Jurkat, Clone E6-1 (cell line): ENCODE data around the gene RRM1. TPM values are rescaled to one million over a fixed set of nuclear protein-coding genes. Genes with fewer than 3 reads are reported as not detected.
"Not testable (repeated sequence)": the region's sequence is repeated elsewhere in the genome, so short reads cannot be mapped to it uniquely, and the experiment has no call there.

Experiments used
- DNase-seq: peaks from one replicate; pipeline ENCODE4 v3.0.0-alpha.2; 2011; ENCODE audit warnings: low read depth, low spot score
- H3K4me3 ChIP-seq: 2 replicates; pipeline ENCODE4 v1.5.1; 2011; ENCODE audit warnings: mild to moderate bottlenecking, low read length, control low read depth, moderate library complexity
- polyA plus RNA-seq: library from polyadenylated mRNA; unstranded; fragments of >200 nt; gene quantifications from one replicate; pipeline ENCODE4 v1.2.1, GENCODE V29; 2012; ENCODE audit warnings: missing spikeins; ENCODE audit not compliant: insufficient read length, insufficient read depth

RRM1 gene
- 196 TPM for polyA plus RNA-seq

DNA sequence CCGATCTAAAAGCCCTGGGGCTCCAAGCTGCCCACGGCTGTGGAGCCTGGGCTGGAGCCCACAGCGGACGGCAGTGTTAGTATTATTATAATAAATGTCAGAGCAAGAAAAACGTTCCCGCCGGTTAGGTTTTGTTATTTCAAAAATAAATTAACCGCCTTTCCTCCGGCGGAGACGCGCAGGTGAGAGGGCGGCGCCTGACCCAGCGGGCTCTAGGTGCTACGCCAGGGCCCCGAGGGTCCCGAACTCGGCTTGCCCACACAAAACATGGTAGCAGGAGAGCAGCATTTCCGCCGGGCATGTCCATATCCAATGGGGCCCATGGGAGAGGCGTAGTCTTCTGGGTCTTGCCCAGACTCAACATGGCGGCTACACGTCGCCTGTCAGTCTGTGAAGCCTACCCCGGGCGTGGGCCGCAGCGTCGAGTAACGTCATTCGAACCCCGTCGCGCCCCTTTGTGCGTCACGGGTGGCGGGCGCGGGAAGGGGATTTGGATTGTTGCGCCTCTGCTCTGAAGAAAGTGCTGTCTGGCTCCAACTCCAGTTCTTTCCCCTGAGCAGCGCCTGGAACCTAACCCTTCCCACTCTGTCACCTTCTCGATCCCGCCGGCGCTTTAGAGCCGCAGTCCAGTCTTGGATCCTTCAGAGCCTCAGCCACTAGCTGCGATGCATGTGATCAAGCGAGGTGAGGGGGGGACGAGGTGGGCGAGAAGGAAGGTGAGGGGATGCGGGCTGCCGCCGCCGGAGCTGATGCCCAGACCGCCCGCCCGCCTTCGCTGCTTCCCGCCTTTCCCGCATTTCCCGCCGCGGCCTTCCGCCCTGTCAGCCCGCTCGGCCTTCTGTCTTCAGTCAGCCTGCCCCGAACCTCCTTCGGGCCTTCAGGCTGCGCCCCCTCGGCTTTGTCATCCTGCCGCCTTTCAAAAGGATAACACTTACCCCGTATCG is at the start of gene RRM1:
RRM1 (plus strand) TSS at position 452 of the 944 bp plus-strand sequence; CDS start at position 666, 214 bp downstream.
- DNase-seq = peak; percentile 94
- H3K4me3 ChIP-seq = peak within 1 kb of the TSS; percentile 64

DNA sequence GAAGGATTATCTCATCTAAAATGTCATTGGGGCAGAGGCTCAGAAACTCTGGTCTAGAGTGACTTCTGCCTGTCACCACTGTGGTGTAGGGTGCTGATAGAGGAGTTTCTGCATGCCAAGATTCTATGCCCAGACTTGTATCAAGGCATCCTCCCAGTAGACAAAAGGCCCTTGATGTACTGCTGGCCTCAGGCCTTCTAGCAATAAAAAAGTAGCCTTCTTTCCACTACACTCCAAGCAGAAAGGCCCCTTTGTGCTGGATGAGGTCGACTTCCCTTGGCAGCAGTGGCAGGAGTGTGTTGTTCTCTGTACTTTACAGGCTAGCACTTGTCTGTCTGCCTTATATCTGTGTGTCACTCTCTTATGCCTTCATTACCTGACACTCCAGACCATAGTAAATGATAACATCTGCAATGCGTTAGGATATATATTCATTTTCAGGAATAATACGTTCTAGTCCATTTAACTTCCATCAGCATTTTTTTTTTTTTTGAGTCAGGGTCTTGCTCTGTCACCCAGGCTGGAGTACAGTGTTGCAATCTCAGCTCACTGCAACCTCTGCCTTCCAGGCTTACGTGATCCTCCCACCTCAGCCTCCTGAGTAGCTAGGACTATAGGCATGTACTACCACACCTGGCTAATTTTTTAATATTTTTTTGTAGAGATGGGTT is 49.5 kb upstream of the RRM1 start:
- DNase-seq = no peak
- no peak overlapping the region for H3K4me3 ChIP-seq

DNA sequence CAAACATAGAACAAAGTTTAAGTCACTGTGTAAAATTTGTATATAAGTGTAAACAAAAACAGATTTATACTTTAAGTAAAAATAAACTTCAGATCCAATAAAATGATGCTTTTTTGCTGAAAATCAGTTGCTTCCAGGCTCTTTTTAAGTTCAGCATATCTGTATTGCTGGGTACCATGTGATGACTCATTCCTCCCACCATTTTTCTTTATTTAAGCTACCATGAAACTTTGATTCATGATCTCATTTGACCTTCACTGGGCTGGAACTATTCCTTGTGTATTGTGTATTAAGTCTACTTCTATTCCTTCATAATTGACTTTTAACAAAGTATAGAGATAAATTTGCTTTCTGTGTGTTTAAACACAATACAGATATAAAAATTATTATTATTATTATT is 46.3 kb upstream of the RRM1 start:
- DNase-seq = no peak
- no peak overlapping the region for H3K4me3 ChIP-seq

DNA sequence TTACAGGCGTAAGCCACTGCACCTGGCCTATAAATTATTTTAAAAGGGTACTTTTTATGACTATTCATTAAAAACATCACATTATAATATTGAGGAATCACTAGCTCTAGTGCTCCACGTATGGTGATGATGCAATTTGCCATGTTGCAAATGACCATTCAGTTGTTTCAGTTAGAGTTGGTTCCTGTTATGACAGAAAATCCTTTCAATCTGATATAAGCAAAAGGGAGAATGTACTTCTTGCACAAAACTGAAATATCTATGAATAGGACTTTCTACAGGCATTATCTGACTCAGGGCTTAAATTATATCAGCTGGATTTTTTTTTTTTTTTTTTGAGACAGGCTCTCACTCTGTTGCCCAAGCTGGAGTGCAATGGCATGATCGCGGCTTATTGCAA is 45.6 kb upstream of the RRM1 start:
- DNase-seq = no peak
- H3K4me3 ChIP-seq = no peak overlapping the region

DNA sequence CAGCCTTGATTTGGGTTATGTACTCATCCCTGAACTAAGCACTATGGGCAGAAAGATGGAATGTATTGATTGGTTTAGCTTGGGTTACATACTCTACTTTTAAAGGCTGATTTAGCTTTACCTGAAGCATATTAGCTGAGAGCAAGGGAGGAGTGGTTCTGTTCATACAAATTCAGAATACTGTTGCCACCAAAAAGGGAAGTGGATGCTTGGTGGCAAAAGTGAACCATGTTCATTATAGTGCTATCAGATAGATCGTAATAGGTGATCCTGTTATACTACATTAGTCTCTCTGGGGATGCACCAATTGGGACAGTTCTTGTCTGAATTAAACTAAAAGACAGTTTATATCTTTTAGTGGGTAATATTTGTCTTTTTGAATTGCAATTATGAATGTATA is 44.5 kb upstream of the RRM1 start:
- DNase-seq = no peak
- no peak overlapping the region for H3K4me3 ChIP-seq

GRCh38 chr11:4053200-4053599 is 41.4 kb upstream of the RRM1 start:
- H3K4me3 ChIP-seq, DNase-seq: not testable (repeated sequence)

- no peak for DNase-seq
- no peak overlapping the region for H3K4me3 ChIP-seq
Observed at GRCh38 chr11:4054643-4055042, 40.0 kb upstream of the RRM1 start.

- no peak overlapping the region for H3K4me3 ChIP-seq
- no peak for DNase-seq
Observed at GRCh38 chr11:4059424-4059823, 35.2 kb upstream of the RRM1 start.

DNA sequence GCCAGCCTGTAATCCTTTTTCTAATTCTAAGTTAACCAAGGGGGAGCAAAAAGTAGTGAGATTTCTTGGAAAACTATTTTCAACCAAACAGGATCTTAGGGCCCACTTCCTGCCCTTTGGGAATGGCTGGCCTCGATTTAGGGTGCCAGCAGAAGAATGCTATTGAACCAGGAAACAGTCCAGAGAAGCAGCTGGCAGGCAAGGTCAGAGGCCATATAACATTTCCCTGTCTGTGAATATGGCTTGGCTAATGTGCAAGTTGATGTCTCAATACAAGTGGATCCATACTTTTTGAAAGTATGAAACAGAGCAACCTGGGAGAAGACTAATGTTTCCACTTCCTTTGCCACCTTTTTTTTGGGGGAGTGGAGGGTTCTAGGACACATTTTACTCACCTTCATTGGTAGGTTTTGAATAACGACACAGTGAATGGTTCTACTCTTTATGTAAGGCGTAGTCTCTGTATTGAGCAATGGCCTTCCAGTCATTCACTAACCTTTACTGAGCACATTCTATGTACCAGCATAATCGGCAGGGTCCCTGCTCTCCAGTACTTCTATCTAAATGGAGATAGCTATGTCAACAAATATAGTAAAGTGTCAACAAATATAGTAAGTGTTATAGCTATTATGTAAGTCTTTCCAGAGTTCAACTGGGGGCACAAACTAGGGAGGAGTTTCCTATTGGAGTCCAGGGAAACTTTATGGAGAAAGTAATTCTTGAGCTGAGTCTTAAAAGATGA is 34.2 kb upstream of the RRM1 start:
- no peak overlapping the region for H3K4me3 ChIP-seq
- no peak for DNase-seq

GRCh38 chr11:4061700-4062099 is 32.9 kb upstream of the RRM1 start:
- no peak for DNase-seq

GRCh38 chr11:4063348-4063747 is 31.3 kb upstream of the RRM1 start:
- no peak overlapping the region for H3K4me3 ChIP-seq

More at GRCh38 chr11:4061700-4062099, 32.9 kb upstream of the RRM1 start:
- H3K4me3 ChIP-seq = no peak overlapping the region

GRCh38 chr11:4064278-4064955 is 30.2 kb upstream of the RRM1 start:
- DNase-seq = no peak
- no peak overlapping the region for H3K4me3 ChIP-seq

More at GRCh38 chr11:4063348-4063747, 31.3 kb upstream of the RRM1 start:
- no peak for DNase-seq

DNA sequence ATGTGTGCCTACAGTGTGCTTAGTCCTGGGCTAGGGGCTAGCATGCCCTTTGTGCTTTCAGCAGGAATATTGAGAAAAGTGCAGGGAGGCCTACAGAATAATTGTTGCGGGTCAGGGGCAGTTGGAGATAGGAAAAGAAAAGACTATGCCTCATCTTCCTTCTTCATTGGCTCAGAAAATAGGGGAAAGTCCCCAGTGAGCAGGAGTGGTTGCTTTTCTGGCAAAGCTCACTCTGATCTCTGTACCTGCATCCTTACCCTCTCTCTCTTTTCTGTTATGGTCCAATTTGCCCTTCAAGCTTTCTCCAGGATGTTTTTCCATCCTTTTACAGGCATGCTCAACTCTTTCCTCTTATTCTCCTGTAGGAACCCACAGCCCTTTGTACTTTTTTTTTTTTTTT is 29.5 kb upstream of the RRM1 start:
- DNase-seq = no peak
- no peak overlapping the region for H3K4me3 ChIP-seq

- DNase-seq = no peak
- H3K4me3 ChIP-seq = no peak overlapping the region
Observed at GRCh38 chr11:4065601-4066377, 28.8 kb upstream of the RRM1 start.

- DNase-seq = no peak
Observed at GRCh38 chr11:4066910-4067309, 27.7 kb upstream of the RRM1 start.

DNA sequence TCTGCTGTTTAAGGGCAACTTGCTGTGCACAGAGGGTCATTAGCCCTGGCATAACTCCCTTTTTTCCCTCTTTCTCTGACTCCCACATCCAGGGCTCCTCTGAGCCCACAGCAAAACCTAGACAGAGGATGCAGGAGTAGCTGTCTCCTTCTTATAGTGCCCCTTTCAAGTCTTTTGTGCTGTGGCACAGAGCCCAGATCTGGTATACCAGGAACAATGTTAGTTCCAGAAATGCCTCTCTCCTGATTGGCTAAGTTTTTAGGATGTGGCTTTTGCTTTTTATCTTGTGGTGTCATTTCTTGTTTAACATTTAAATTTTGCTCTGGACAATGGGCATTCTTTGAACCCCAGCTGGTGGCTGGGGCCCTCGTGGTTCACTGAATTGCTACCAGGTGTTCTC is 25.6 kb upstream of the RRM1 start:
- H3K4me3 ChIP-seq = no peak overlapping the region
- peak; percentile 41 for DNase-seq

More at GRCh38 chr11:4066910-4067309, 27.7 kb upstream of the RRM1 start:
- no peak overlapping the region for H3K4me3 ChIP-seq

GRCh38 chr11:4071325-4071724 is 23.3 kb upstream of the RRM1 start:
- no peak overlapping the region for H3K4me3 ChIP-seq
- no peak for DNase-seq

DNA sequence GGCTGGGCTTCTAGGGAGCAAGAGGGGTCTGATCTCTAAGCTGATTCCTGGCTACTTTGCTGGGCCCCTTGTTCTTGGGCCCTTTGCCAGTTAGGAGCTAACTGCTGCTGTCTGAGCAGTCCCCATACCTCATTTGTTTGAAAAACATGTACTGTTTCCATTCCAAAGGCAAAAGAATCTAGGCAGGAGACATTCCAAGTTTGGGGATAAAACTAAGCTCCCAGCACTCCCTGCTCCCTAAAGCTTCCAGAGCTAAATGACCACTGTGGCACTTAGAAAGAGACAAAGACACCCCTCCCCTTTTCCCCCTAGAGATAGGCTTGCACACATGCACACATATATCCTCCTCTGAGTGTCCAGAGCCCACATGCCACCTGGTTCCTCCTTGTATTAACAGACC is 22.7 kb upstream of the RRM1 start:
- no peak for DNase-seq

More for the DNA sequence above, 22.7 kb upstream of the RRM1 start:
- no peak overlapping the region for H3K4me3 ChIP-seq
